Keratinocyte (primary cell): ENCODE measurements around the gene HS6ST3. TPM values are rescaled to one million over a fixed set of nuclear protein-coding genes. Genes with fewer than 3 reads are reported as not detected.

ENCODE experiments used
- DNase-seq: peaks from one replicate; pipeline ENCODE4 v3.0.0-alpha.2; 2011; ENCODE audit warnings: low read depth, missing footprints, low spot score
- FAIRE-seq: peaks from 2 replicates; lab custom pipeline; 2011; peaks lifted over from hg19 to GRCh38; lab: Jason Lieb, UNC
- H2AFZ ChIP-seq: 2 replicates; pipeline ENCODE4 v1.6.0; 2012; ENCODE audit warnings: low read length, control low read depth, inconsistent platforms; ENCODE audit not compliant: control insufficient read depth
- H3K27ac ChIP-seq: 2 replicates; pipeline ENCODE4 v1.5.1; 2011; ENCODE audit warnings: low read length; ENCODE audit not compliant: control insufficient read depth, insufficient read depth
- H3K27me3 ChIP-seq: 3 replicates; pipeline ENCODE4 v1.6.0; 2011; ENCODE audit warnings: low read length; ENCODE audit not compliant: control insufficient read depth, insufficient read depth; ENCODE audit errors: extremely low read depth
- H3K36me3 ChIP-seq, 2 experiments: 2 replicates in 1 of 2; 3 replicates in 1 of 2; pipeline ENCODE4 v1.5.1; 2011; ENCODE audit warnings: low read length in 2 of 2, mild to moderate bottlenecking in 1 of 2; ENCODE audit not compliant: control insufficient read depth in 2 of 2, insufficient read depth in 2 of 2; ENCODE audit errors: extremely low read depth in 1 of 2
- H3K4me1 ChIP-seq: 3 replicates; pipeline ENCODE4 v1.5.1; 2011; ENCODE audit warnings: low read length; ENCODE audit not compliant: control insufficient read depth, insufficient read depth; ENCODE audit errors: extremely low read depth
- H3K4me2 ChIP-seq: 3 replicates; pipeline ENCODE4 v1.6.0; 2011; ENCODE audit warnings: low read depth, low read length; ENCODE audit not compliant: control insufficient read depth, insufficient read depth; ENCODE audit errors: extremely low read depth
- H3K4me3 ChIP-seq, 3 experiments: fragments of 200-600 bp in 1 of 3; sonication (generic) in 1 of 3; 2 replicates in 2 of 3; 3 replicates in 1 of 3; pipeline ENCODE4 v1.5.1; 2011 to 2016; ENCODE audit warnings: low read length in 3 of 3, mild to moderate bottlenecking in 3 of 3, control low read depth in 2 of 3, inconsistent platforms in 1 of 3, low read depth in 1 of 3, mixed read lengths in 1 of 3, mixed run types in 1 of 3, moderate library complexity in 1 of 3; ENCODE audit not compliant: control insufficient read depth in 2 of 3, insufficient read depth in 2 of 3; ENCODE audit errors: extremely low read depth in 1 of 3
- H3K79me2 ChIP-seq: 2 replicates; pipeline ENCODE4 v1.6.0; 2012; ENCODE audit warnings: low read length; ENCODE audit not compliant: control insufficient read depth, insufficient read depth
- H3K9ac ChIP-seq: 3 replicates; pipeline ENCODE4 v1.6.0; 2011; ENCODE audit warnings: low read length; ENCODE audit not compliant: control insufficient read depth, insufficient read depth; ENCODE audit errors: extremely low read depth
- H3K9me1 ChIP-seq: 3 replicates; pipeline ENCODE4 v1.6.0; 2011; ENCODE audit warnings: low read length; ENCODE audit not compliant: control insufficient read depth, insufficient read depth; ENCODE audit errors: extremely low read depth
- H3K9me3 ChIP-seq: 2 replicates; pipeline ENCODE4 v1.5.1; 2012; ENCODE audit warnings: low read depth, low read length; ENCODE audit not compliant: control insufficient read depth
- H4K20me1 ChIP-seq: 3 replicates; pipeline ENCODE4 v1.6.0; 2011; ENCODE audit warnings: low read length; ENCODE audit not compliant: control insufficient read depth, insufficient read depth; ENCODE audit errors: extremely low read depth
- CTCF ChIP-seq, 3 experiments: IDR thresholded peaks in 1 of 3; conservative IDR thresholded peaks in 1 of 3; optimal IDR thresholded peaks in 1 of 3; 2 replicates in 2 of 3; 3 replicates in 1 of 3; pipeline versions ENCODE3 to v1.5.1; 2011; ENCODE audit warnings: low read length in 3 of 3, mild to moderate bottlenecking in 3 of 3, moderate library complexity in 2 of 3, control low read depth in 1 of 3, inconsistent platforms in 1 of 3; ENCODE audit not compliant: insufficient read depth in 2 of 3; ENCODE audit errors: extremely low read depth in 1 of 3
- EZH2 ChIP-seq: IDR thresholded peaks from one replicate; pipeline ENCODE4 v1.6.1; 2012; ENCODE audit warnings: inconsistent platforms, mild to moderate bottlenecking, low read length, moderate library complexity
- dilution Hi-C: fragments of 300-500 bp; cut with MboI; formaldehyde crosslinking; loops from one replicate; pipeline ENCODE4 v1.7.0; 2020; ENCODE audit warnings: low sequenced_read_pairs; ENCODE audit not compliant: extremely low pct_ligation_motif_present
- polyA plus RNA-seq, 5 experiments: library from polyadenylated mRNA; depleted of rRNA in 3 of 5; stranded (reverse) in 3 of 5; stranded (forward) in 1 of 5; unstranded in 1 of 5; fragments of >200 nt; gene quantifications; 1 replicate in 1 of 5; 2 replicates in 3 of 5; 3 replicates in 1 of 5; pipeline versions ENCODE4 v1.2.1 to v1.2.3, GENCODE V29; 2011 to 2012; ENCODE audit warnings: missing spikeins in 2 of 5, low read depth in 1 of 5, low replicate concordance in 1 of 5

HS6ST3 gene
- polyA plus RNA-seq, 1 donor (not counting 4 experiments of a cell fraction or from before 2014, with no cell fraction given), result 0.03 TPM

GRCh38 chr13:96221471-96221870, 131.6 kb downstream of the HS6ST3 start:
- no peak for DNase-seq
- H3K9me3 ChIP-seq, result no peaks in the 10 kb centered on the region
- dilution Hi-C loops, result no loop called here
- no peak overlapping the region for H3K4me3 ChIP-seq
- FAIRE-seq, result no peak
- no peaks in the 10 kb centered on the region for H3K79me2 ChIP-seq
- no peak for TF ChIP-seq CTCF (optimal IDR thresholded peaks at IDR 0.05 in 1 of 3, IDR thresholded peaks at IDR 0.05 in 1 of 3, conservative IDR thresholded peaks at IDR 0.05 in 1 of 3; ENCODE audit: extremely low read depth in 1 of 3, insufficient read depth in 2 of 3, low read length in 3 of 3)
- H3K9me1 ChIP-seq, result no peaks in the 10 kb centered on the region
- H3K9ac ChIP-seq, result no peak overlapping the region
- no peak overlapping the region for H3K27ac ChIP-seq
- H3K36me3 ChIP-seq, result no peaks in the 10 kb centered on the region
- H3K27me3 ChIP-seq, result no peaks in the 10 kb centered on the region
- no peak overlapping the region for H2AFZ ChIP-seq
- no peaks in the 10 kb centered on the region for H3K4me1 ChIP-seq
- H4K20me1 ChIP-seq, result no peaks in the 10 kb centered on the region
- H3K4me2 ChIP-seq, result no peak overlapping the region

- Histone ChIP-seq H3K9ac (no peak overlapping the region), H3K27me3 (no peaks in the 10 kb centered on the region), H3K4me2 (no peak overlapping the region), H3K4me1 (no peaks in the 10 kb centered on the region), H2AFZ (no peak overlapping the region), H3K36me3 (no peaks in the 10 kb centered on the region), H3K4me3 (no peak overlapping the region), H3K27ac (no peak overlapping the region), H3K9me3 (no peaks in the 10 kb centered on the region), H3K79me2 (no peaks in the 10 kb centered on the region), H3K9me1 (no peaks in the 10 kb centered on the region), H4K20me1 (no peaks in the 10 kb centered on the region)
- FAIRE-seq (no peak), DNase-seq (no peak)
- TF ChIP-seq CTCF (optimal IDR thresholded peaks at IDR 0.05 in 1 of 3, IDR thresholded peaks at IDR 0.05 in 1 of 3, conservative IDR thresholded peaks at IDR 0.05 in 1 of 3; ENCODE audit: extremely low read depth in 1 of 3, insufficient read depth in 2 of 3, low read length in 3 of 3), result no peak
- TF ChIP-seq EZH2, result no peak
- dilution Hi-C loops, result no loop called here
Observed at GRCh38 chr13:96223231-96223630, 133.3 kb downstream of the HS6ST3 start.
